Stimulated activated CD4-positive, alpha-beta T cell treated with anti-CD3 and anti-CD28 coated beads, Interleukin-4, amount 100 ng/mL, for 1 hour (primary cell): Measurements from ENCODE around the gene SLC6A18.
"Not testable (repeated sequence)": the region's sequence is repeated elsewhere in the genome, so short reads cannot be mapped to it uniquely, and the experiment has no call there.

ENCODE experiments used
- DNase-seq: peaks from one replicate; pipeline ENCODE4 v3.0.0-alpha.2; 2020

The SLC6A18 gene

GRCh38 chr5:1278656-1279442 is 53.7 kb downstream of the SLC6A18 start:
- no peak for DNase-seq

- no peak for DNase-seq
These were observed 54.4 kb downstream of the SLC6A18 start for GRCh38 chr5:1279443-1280151.

GRCh38 chr5:1280177-1281037 is 55.2 kb downstream of the SLC6A18 start:
- no peak for DNase-seq

- no peak for DNase-seq
These were observed 56.1 kb downstream of the SLC6A18 start for GRCh38 chr5:1281038-1281882.

- no peak for DNase-seq
These were observed 57.2 kb downstream of the SLC6A18 start for GRCh38 chr5:1282131-1282992.

GRCh38 chr5:1282993-1283728 is 58.0 kb downstream of the SLC6A18 start:
- not testable (repeated sequence) for DNase-seq

- DNase-seq = not testable (repeated sequence)
These were observed 58.5 kb downstream of the SLC6A18 start for GRCh38 chr5:1283729-1284041.

GRCh38 chr5:1284336-1284970 is 59.3 kb downstream of the SLC6A18 start:
- not testable (repeated sequence) for DNase-seq

GRCh38 chr5:1285141-1285540 is 60.0 kb downstream of the SLC6A18 start:
- no peak for DNase-seq

GRCh38 chr5:1285883-1286291 is 60.7 kb downstream of the SLC6A18 start:
- DNase-seq = no peak

- DNase-seq = no peak
These were observed 63.5 kb downstream of the SLC6A18 start for GRCh38 chr5:1288439-1289335.

GRCh38 chr5:1289559-1289958 is 64.4 kb downstream of the SLC6A18 start:
- not testable (repeated sequence) for DNase-seq

GRCh38 chr5:1290956-1291355 is 65.8 kb downstream of the SLC6A18 start:
- not testable (repeated sequence) for DNase-seq

GRCh38 chr5:1291611-1292080 is 66.5 kb downstream of the SLC6A18 start:
- DNase-seq = no peak

GRCh38 chr5:1292139-1292538 is 67.0 kb downstream of the SLC6A18 start:
- DNase-seq = no peak

- no peak for DNase-seq
These were observed 67.8 kb downstream of the SLC6A18 start for GRCh38 chr5:1292846-1293415.

- no peak for DNase-seq
These were observed 68.4 kb downstream of the SLC6A18 start for GRCh38 chr5:1293416-1294205.
